Choroid plexus epithelial cell (primary cell): ENCODE results near the gene YJU2.

Experiments used
- DNase-seq: peaks from one replicate; pipeline ENCODE4 v3.0.0-alpha.2; 2010; ENCODE audit warnings: low read depth
- H3K4me3 ChIP-seq: 2 replicates; pipeline ENCODE4 v1.5.1; 2011; ENCODE audit warnings: low read depth, mild to moderate bottlenecking, control low read depth, low read length, moderate library complexity
- TF ChIP-seq, protein P1 (sequence below): conservative IDR thresholded peaks from 2 replicates; pipeline ENCODE4 v1.5.1; 2011; ENCODE audit warnings: low read depth, mild to moderate bottlenecking, control low read depth, inconsistent platforms, low read length, moderate library complexity

The YJU2 gene

DNA sequence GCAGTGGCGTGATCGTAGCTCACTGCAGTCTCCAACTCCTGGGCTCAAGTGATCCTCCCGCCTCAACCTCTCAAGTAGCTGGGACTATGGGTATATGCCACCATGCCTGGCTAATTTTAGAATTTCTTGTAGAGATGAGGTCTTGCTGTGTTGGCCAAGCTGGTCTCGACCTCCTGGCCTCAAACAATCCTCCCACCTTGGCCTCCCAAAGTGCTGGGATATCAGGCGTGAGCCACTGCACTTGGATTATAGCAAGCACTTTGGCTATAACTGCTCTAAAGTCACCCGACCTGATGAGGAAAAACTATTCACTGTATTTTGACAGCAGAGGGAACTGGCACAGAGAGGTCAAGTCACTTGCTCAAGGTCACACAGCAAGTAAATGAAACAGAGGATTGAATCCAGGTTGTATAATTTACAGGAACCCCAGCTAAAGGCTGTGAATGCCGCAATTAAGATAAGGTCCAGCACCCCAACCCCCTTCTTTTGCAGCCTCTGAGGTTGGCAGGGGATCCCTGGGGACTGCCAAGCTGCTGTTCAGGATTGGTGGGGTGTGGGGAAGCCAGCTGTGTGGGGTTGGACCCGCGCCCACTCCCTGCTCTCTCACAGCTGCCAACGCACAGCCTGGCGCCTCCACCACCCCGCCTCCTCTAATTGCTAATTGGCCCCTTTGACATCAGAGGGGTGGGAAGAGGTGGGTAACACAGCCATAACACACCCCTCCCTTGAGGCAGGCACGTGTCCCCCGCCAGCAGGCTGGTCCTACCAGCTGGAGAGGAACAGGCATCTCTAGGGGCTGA lies 49.3 kb downstream of the YJU2 start:
- TF ChIP-seq, protein P1, sequence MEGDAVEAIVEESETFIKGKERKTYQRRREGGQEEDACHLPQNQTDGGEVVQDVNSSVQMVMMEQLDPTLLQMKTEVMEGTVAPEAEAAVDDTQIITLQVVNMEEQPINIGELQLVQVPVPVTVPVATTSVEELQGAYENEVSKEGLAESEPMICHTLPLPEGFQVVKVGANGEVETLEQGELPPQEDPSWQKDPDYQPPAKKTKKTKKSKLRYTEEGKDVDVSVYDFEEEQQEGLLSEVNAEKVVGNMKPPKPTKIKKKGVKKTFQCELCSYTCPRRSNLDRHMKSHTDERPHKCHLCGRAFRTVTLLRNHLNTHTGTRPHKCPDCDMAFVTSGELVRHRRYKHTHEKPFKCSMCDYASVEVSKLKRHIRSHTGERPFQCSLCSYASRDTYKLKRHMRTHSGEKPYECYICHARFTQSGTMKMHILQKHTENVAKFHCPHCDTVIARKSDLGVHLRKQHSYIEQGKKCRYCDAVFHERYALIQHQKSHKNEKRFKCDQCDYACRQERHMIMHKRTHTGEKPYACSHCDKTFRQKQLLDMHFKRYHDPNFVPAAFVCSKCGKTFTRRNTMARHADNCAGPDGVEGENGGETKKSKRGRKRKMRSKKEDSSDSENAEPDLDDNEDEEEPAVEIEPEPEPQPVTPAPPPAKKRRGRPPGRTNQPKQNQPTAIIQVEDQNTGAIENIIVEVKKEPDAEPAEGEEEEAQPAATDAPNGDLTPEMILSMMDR: no peak
- no peak for DNase-seq
- no peak overlapping the region for H3K4me3 ChIP-seq

DNA sequence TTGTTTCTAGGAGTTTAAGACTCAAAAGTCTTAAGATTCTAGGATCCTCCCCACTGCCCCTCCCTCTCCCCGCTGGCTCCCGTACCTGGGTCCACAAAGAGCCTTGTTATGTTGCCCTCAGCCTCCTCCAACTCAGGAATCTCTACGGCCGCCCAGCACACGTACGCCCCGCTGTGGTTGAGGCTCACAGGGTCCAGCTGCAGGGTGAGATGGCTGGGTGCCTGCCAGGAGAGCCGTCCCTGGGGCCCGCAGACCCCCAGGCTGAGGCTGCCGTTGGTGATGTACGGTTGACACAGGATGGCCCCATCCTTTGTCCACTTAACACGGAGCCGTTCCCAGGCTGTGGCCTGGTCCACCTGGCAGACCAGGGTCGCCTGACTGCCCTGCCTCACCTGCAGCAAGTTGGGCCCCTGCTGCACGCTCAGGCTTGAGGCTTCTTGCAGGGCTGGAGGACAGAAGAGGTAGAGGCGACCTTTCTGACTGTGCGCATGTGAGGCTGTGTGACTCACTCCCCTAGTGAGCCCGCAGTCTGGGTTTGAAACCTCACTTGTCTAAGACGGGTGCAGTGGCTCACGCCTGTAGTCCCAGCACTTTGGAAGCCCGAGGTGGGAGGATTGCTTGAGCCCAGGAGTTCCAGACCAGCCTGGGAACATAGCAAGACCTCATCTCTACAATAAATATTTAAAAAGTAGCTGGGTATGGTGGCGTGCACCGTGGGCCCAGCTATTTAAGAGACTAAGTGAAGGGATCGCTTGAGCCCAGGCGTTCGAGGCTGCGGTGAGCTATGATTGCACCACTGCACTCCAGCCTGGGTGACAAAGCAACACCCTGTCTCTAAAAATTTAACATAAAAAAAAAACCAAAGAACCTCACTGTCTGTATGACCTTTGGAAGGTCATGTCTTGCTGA lies 51.3 kb downstream of the YJU2 start:
- H3K4me3 ChIP-seq: no peak overlapping the region
- DNase-seq: no peak
- TF ChIP-seq, protein P1: no peak

DNA sequence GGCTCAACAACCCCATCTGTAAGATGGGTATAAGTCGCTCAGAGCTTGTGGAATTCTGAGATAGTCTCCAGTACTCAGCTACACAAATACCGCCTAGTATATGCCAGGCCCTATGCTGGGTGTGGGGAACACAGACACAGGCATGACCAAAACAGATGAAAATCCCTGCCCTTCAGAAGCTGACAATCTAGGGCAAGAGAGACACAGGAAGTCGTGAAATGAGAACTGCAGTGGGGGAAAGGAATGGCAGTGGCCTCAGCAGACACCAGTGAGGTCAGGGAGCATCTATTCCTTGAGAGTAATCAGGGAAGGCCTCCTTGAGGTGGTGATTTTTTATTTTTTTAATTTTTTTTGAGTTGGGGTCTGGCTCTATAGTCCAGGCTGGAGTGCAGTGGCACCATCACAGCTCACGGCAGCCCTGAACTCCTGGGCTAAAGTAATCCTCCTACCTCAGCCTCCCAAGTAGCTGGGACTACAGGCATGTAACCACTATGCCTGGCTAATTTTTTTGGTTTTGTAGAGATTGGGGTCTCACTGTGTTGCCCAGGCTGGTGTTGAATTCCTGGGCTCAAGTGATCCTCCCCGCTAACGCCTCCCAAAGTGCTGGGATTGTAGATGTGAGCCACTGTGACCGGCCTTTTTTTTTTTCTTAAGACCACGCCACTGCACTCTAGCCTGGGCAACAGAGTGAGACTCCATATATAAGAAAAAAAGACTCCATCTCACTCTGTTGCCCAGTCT lies 52.1 kb downstream of the YJU2 start:
- H3K4me3 ChIP-seq: no peak overlapping the region
- DNase-seq: no peak
- TF ChIP-seq, protein P1: no peak

DNA sequence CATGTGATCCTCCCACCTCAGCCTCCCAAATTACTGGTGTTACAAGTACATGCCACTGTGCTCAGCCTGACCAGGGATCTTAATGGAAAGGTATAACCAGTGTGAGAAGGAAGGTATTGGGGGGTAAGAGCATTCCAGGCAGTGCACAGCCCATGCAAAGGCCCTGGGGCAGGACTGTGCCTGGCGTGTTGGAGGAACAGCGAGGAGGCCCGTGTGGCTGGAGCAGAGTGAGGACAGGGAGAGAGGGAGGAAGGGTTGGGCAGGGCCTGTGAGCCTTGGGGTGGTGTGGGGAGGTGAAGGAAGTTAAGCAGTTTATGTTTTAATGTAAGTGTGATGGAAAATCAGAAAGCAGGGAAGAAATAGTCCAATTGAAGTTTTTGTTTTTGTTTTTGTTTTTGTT lies 53.7 kb downstream of the YJU2 start:
- DNase-seq: no peak
- H3K4me3 ChIP-seq: no peak overlapping the region
- TF ChIP-seq, protein P1: no peak

DNA sequence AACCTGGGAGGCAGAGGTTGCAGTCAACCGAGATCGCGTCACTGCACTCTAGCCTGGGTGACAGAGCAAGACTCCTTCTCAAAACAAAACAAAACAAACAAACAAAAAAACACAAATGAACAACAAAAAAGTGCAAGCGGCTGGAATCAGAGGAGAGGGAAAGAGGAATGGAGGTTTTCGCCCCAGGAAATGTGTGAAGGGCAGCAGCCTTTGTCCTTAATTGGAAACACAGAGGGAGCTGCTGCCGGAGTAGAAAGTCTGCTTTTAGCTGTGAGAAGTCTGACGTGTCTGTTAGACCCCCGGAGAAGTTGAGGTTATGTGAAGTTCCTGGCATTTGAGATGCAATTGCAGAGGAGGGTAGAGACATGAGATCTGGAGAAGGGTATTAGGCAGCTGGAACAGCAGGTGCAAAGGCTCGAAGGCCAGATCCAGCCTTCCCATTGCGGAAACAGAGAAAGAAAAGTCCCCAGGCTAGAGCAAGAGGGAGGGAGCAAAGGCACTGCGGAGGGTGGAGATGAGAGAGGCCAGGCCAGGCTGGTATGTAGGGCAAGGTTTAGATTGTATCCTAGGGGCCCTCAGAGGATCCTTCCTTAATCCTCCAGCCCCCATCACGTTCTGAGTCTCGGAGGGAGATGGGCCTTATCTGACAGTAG lies 54.8 kb downstream of the YJU2 start:
- no peak overlapping the region for H3K4me3 ChIP-seq
- DNase-seq: no peak
- TF ChIP-seq, protein P1: no peak

DNA sequence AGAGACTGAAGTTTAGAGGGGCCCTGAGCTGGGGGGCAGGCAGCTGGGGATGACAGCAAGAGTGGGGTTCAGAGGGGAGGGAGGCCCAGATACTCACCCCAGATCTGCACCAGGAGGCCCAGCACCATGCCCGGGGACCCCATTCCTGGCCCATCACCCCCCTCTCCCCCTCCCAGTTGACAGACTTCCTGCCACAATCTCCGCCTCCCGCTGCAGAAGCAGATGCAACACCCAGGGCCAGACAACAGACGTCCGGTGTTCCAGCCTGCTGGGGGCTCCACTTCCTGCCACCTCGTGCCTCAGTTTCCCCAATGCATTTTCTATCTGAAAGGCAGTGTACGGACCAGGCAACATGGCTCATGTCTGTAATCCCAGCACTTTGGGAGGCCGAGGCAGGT lies 55.4 kb downstream of the YJU2 start, which contains the start of gene TMIGD2:
TMIGD2 (minus strand) TSS at position 147 of the 398 bp plus-strand sequence; CDS start at position 143, 4 bp downstream.
- H3K4me3 ChIP-seq: no peak within 1 kb of the TSS
- DNase-seq: no peak
- TF ChIP-seq, protein P1: no peak
